ENCODE data around the gene PCSK1.
"Not testable (repeated sequence)": the region's sequence is repeated elsewhere in the genome, so short reads cannot be mapped to it uniquely, and the experiment has no call there.

DNA sequence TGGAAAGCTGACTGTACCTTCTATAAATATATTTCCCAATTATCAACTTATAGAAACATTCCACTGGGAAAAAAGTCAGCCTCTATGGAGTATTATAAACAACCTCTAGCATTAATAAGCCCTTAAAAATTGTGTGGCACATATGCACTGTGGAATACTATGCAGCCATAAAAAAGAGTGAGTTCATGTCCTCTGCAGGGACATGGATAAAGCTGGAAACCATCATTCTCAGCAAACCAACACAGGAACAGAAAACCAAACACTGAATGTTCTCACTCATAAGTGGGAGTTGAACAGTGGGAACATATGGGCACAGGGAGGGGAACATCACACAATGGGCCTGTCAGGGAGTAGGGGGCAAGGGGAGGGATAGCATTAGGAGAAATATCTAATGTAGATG lies 37.8 kb downstream of the PCSK1 start:
- TF ChIP-seq, protein P1, sequence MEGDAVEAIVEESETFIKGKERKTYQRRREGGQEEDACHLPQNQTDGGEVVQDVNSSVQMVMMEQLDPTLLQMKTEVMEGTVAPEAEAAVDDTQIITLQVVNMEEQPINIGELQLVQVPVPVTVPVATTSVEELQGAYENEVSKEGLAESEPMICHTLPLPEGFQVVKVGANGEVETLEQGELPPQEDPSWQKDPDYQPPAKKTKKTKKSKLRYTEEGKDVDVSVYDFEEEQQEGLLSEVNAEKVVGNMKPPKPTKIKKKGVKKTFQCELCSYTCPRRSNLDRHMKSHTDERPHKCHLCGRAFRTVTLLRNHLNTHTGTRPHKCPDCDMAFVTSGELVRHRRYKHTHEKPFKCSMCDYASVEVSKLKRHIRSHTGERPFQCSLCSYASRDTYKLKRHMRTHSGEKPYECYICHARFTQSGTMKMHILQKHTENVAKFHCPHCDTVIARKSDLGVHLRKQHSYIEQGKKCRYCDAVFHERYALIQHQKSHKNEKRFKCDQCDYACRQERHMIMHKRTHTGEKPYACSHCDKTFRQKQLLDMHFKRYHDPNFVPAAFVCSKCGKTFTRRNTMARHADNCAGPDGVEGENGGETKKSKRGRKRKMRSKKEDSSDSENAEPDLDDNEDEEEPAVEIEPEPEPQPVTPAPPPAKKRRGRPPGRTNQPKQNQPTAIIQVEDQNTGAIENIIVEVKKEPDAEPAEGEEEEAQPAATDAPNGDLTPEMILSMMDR (conservative IDR thresholded peaks at IDR 0.05; ENCODE audit: low read length) = not testable (repeated sequence)
- TF ChIP-seq EZH2phosphoT487 (IDR thresholded peaks at IDR 0.05; ENCODE audit: borderline replicate concordance) = not testable (repeated sequence)

All from Loucy (cell line).